HG03045 (cell line): ENCODE data around the gene CLEC10A.
"Not testable (repeated sequence)": the region's sequence is repeated elsewhere in the genome, so short reads cannot be mapped to it uniquely, and the experiment has no call there.

Experiments used
- ATAC-seq: cut with Tn5 transposase; IDR thresholded peaks from one replicate; pipeline ENCODE4 v1.9.1; 2021; ENCODE audit warnings: mild to moderate bottlenecking, moderate library complexity; ENCODE audit not compliant: unreplicated experiment

The CLEC10A gene

GRCh38 chr17:7079581-7080455, at the start of gene CLEC10A:
CLEC10A (minus strand) TSS chr17:7080251; CDS start chr17:7078812, 1,439 bp downstream.
- ATAC-seq = no peak

- no peak for ATAC-seq
Observed at GRCh38 chr17:7129311-7129710, 49.3 kb upstream of the CLEC10A start.

- no peak for ATAC-seq
Observed at GRCh38 chr17:7128160-7128559, 48.1 kb upstream of the CLEC10A start.

GRCh38 chr17:7127501-7127900, 47.5 kb upstream of the CLEC10A start:
- ATAC-seq = not testable (repeated sequence)

- ATAC-seq = not testable (repeated sequence)
Observed at GRCh38 chr17:7126386-7126785, 46.3 kb upstream of the CLEC10A start.

GRCh38 chr17:7124923-7125322, 44.9 kb upstream of the CLEC10A start:
- no peak for ATAC-seq

- no peak for ATAC-seq
Observed at GRCh38 chr17:7123844-7124243, 43.8 kb upstream of the CLEC10A start.

GRCh38 chr17:7122381-7122780, 42.3 kb upstream of the CLEC10A start:
- no peak for ATAC-seq

- ATAC-seq = not testable (repeated sequence)
Observed at GRCh38 chr17:7120635-7121034, 40.6 kb upstream of the CLEC10A start.

- no peak for ATAC-seq
Observed at GRCh38 chr17:7120123-7120522, 40.1 kb upstream of the CLEC10A start.

GRCh38 chr17:7119314-7119713, 39.3 kb upstream of the CLEC10A start:
- no peak for ATAC-seq

GRCh38 chr17:7114875-7115614, 35.0 kb upstream of the CLEC10A start:
- ATAC-seq = no peak

- ATAC-seq = no peak
Observed at GRCh38 chr17:7114241-7114874, 34.3 kb upstream of the CLEC10A start, which contains the start of gene ASGR2. ASGR2 (minus strand) TSS chr17:7114822; CDS start chr17:7114240, 582 bp downstream.

- ATAC-seq = no peak
Observed at GRCh38 chr17:7113273-7114071, 33.4 kb upstream of the CLEC10A start.

- no peak for ATAC-seq
Observed at GRCh38 chr17:7112510-7113108, 32.6 kb upstream of the CLEC10A start.

- no peak for ATAC-seq
Observed at GRCh38 chr17:7111784-7112509, 31.9 kb upstream of the CLEC10A start.

GRCh38 chr17:7110617-7111306, 30.7 kb upstream of the CLEC10A start:
- ATAC-seq = no peak

GRCh38 chr17:7109461-7110322, 29.6 kb upstream of the CLEC10A start:
- ATAC-seq = no peak
